GM11168 (cell line): ENCODE results near the gene DPYSL3.

ENCODE experiments used
- in situ Hi-C: fragments of 300-500 bp; cut with MboI; formaldehyde crosslinking; loops from one replicate; pipeline ENCODE4 v1.12.0; 2022; ENCODE audit warnings: low sequenced_read_pairs; ENCODE audit not compliant: unreplicated experiment

The DPYSL3 gene

DNA sequence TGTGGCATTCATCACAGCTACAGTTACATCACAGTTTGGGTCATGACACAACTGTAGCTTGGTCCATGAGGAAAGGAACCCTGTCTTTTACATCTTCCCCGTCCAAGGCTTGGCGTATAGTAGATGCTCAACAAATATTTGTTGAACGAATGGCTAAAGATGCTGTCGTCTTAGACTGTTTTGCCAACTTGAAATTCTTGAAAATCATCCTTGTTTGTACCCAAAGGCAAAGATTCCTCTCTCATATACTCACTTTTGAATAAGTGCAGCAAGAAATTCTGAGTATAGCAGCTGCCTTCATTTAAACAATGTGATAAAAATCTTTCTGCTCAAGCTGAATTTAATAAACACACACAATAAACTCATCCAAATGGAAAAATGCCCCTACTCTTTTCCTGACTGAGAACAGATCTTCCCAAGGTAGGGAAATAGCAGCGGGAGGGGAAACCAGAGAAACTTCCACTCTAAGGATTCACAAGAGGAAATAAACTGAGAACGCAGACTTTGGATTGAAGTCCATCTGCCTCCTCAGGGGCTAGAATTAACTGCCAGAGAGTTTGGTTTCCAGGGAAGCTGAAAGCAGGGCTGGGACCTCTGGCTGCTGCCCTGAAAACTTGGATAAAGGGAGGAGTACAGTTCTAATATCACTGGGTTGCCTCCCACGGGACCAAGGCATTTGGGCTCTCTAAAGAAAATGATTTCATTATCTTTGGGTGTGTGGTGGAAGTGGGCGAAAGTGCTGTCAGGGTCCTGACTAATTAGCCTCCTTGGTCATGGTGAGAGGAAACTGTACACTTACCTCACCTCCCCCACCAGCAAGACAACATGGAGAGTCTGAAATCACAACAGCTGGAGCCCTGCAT lies 99.1 kb downstream of the DPYSL3 start:
- in situ Hi-C loops: no loop called here

DNA sequence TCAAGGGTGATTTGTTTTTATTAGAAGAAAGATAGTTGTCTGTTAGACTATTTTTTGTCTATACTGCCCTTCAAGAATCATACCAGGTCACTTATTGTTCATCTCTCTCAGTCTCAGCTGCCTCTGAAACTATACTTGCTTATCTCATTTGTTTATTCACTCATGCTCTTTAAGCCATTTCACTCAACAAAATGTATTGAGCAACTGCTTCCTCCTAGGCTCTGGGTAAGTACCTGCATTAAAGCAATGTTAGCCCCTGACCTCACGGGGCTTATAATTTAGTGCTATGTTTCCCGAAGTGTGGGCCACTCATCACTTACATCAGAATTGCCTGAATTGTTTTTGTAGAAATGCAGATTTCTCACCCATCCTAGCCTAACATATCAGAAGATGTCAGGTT lies 100.9 kb downstream of the DPYSL3 start:
- in situ Hi-C loops: no loop called here

- in situ Hi-C loops: no loop called here
Measured at GRCh38 chr5:147407094-147407681, 102.7 kb downstream of the DPYSL3 start.

- in situ Hi-C loops: no loop called here
Measured at GRCh38 chr5:147406636-147407035, 103.2 kb downstream of the DPYSL3 start.

- in situ Hi-C loops: no loop called here
Measured at GRCh38 chr5:147404706-147405105, 105.2 kb downstream of the DPYSL3 start.

- in situ Hi-C loops: no loop called here
Measured at GRCh38 chr5:147403651-147404640, 105.9 kb downstream of the DPYSL3 start.

- in situ Hi-C loops: no loop called here
Measured at GRCh38 chr5:147400881-147401280, 109.0 kb downstream of the DPYSL3 start.

GRCh38 chr5:147400126-147400809 lies 109.6 kb downstream of the DPYSL3 start:
- in situ Hi-C loops: no loop called here

DNA sequence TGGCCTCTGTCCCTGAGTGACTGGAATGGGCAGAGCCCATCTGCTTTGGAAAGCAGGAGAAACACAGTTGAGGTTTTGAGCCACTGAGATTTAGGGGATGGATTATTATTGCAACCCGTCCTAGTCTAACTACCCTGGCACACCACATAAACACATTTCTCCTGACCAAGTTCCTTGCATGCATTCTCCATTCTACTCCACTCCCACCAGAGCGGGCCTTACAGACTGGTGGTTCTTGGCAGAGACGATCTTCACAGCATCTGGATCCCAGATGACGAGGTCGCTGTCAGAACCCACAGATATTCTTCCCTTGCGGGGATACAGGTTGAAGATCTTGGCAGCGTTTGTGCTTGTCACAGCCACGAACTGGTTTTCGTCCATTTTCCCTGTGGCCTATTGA lies 111.0 kb downstream of the DPYSL3 start:
- in situ Hi-C loops: no loop called here

DNA sequence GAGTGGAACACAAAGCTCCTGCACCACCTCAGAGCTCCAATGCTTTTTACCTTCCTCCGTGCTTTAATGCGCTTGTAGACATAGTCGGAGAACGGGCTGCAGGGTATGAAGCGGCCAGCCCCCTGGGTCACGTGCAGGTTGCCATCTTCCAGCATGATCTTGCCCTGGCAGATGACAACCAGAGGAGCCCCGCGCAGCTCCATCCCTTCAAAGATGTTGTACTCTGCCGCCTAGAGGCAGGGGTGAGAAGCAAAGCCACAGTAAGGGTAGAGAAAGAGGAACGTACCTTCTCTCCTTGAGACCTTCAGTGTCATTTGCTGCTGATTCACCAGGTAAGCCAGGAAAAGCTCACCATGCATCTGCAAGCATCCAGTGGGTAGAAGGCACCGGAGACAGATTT lies 112.3 kb downstream of the DPYSL3 start:
- in situ Hi-C loops: no loop called here

- in situ Hi-C loops: no loop called here
Measured at GRCh38 chr5:147396070-147396823, 113.6 kb downstream of the DPYSL3 start.

DNA sequence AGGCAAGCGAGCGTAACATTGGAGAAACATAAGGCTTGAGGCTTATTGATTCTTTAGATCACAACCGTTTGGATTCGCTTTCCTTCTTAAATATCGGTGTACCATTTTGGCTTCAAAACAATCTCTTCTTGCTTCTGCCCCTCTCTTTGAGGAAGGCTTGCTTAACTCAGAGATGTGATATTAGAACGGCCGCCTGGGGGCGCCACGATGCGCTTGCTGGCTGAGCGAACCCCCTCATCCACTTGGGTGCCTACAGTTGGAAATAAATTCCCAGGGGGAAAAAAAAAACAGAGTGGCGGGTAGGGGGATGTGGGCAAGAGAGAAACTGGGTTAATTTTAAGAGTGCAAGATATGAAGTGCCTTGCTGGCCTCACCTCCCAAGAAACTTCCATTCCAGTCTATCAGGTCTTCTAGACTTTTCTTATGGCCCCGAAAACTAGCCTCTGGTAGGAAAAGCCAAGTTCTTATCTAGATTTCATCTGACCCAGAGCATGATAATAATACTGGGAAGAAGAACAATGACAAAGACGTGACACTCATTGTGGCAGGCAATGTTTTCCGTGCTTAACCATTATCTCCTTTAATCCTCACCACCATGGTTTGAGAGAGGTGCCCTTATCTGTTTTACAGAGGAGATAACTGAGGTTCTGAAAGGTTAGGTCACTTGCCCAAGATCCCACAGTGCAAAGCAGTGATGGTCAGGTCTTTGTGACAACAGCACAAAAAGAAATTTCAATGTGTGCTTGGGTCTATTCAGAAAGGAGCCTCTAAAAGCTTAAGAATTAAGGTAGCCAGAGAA lies 115.8 kb downstream of the DPYSL3 start:
- in situ Hi-C loops: no loop called here

DNA sequence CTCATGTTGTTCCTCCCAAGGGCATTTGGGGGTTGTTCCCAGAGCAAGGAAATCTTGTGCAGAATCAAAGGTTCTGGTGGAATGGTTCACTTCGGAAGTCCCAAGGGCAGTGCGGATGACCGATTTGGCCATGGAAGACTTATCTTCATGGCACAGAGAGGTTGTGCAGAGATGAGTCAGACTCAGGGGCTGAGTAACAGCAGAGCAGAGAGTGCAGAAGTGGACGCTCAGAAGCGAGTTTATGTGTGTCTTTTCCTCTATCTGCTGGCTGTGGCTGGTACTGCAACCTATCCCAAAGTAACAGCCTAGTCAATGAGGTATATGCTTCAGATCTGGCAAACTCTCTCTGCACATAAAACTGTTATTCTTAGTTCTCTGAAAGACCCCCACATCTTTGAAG lies 118.1 kb downstream of the DPYSL3 start:
- in situ Hi-C loops: no loop called here

GRCh38 chr5:147390654-147391225 lies 119.1 kb downstream of the DPYSL3 start:
- in situ Hi-C loops: no loop called here

GRCh38 chr5:147388184-147389108 lies 121.4 kb downstream of the DPYSL3 start:
- in situ Hi-C loops: no loop called here

DNA sequence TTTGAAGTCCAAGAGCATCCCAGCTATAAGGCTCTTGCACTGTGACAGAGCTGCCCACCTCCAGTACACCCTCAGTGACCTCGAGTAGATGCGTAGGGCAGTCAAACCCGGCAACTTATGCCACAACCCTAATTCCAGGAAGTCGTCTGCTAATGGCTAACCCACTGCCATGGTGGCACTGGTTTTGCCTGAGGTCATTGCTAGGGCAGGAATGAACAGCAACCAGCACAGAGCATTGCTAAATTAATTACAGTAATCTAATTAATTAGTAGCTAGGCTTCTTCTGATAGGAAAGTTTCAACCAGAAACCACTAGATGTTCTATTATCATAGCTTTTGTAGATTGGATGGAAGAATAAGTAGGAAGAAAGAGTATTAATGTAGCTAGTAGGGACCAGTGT lies 122.8 kb downstream of the DPYSL3 start:
- in situ Hi-C loops: no loop called here
